ENCODE results near the gene CCDC43.

Gene CCDC43

GRCh38 chr17:44627513-44628242, 61.9 kb downstream of the CCDC43 start:
- DNase-seq (ENCODE audit: low read depth in 2 of 2) = no peak

All from stimulated activated CD4-positive, alpha-beta T cell treated with anti-CD3 and anti-CD28 coated beads, Interleukin-15, amount 100 ng/mL, for 48 hours (primary cell).